OCI-LY3 (cell line): ENCODE data around the gene LGI2.

ENCODE experiments used
- CTCF ChIP-seq: fragments of 200-600, 300-600 bp; sonication (generic); IDR thresholded peaks from 2 replicates; pipeline ENCODE4 v1.5.1; 2014; ENCODE audit warnings: antibody characterized with exemption, low read length, low read depth
- EZH2phosphoT487 ChIP-seq: fragments of 200-600 bp; shearing (Covaris generic); IDR thresholded peaks from 2 replicates; pipeline ENCODE4 v1.6.1; 2018; ENCODE audit warnings: antibody characterized with exemption, mixed run types, low read depth

GRCh38 chr4:24979554-24979953, 51.2 kb downstream of the LGI2 start:
- TF ChIP-seq CTCF (no peak), EZH2phosphoT487 (no peak)
